Measurements from ENCODE around the gene DEFB125. TPM values are rescaled to one million over a fixed set of nuclear protein-coding genes. Genes with fewer than 3 reads are reported as not detected.

The DEFB125 gene
- total and polyA plus RNA-seq, 9 of the 15 experiments (the other 6 are each of a cell fraction or from before 2014, with no cell fraction given): not detected

DNA sequence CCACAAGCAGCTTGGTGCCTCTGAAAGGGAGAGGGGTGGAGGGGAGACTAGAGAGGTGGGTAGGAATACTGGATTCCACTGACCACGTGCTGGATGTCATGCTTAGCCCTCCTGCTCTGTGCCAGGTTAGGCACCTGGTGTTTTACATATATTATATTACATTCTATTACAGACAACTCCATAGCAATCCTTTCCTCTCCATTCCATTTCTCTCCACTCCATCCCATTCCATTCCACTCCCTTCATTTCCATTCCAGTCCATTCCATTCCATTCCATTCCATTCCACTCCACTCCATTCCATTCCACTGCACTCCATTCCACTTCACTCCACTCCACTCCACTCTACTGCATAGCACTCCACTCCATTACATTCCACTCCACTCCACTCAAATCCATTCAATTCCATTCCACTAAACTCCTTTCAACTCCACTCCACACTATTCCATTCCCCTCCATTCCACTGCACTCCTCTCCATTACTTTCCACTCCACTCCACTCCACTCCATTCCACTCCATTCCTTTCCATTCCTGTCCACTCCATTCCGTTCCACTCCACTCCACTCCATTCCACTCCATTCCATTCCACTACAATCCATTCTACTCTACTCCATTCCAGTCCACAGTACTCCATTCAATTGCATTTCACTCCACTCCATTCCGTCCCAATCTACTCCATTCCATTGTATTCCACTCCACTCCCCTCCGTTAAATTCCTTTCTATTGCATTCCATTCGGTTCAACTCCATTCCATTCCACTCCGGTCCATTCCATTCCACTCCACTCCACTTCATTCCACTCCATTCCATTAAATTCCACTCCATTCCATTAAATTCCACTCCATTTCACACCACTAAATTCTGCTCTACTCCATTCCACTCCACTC, 27.2 kb upstream of the DEFB125 start:
- Histone ChIP-seq H3K9me1 (ENCODE audit: control insufficient read depth, insufficient read depth, low read length) (no peaks in the 10 kb centered on the region), H3K4me1 (replicated peaks in 1 of 2; ENCODE audit: control insufficient read depth in 2 of 2, insufficient read depth in 2 of 2, low read length in 2 of 2) (peaks cover 0 to 3% of the 10 kb centered on the region in 2 experiments; a peak in 2 of 5 replicates), H4K20me1 (replicated peaks; ENCODE audit: control insufficient read depth, insufficient read depth, low read length) (no peaks in the 10 kb centered on the region), H3K4me3 (no peak overlapping the region), H3K4me2 (ENCODE audit: insufficient read depth, low read length) (no peak overlapping the region), H2AFZ (ENCODE audit: low read depth, low read length) (peak overlapping the region; percentile 68), H3K9me3 (replicated peaks; ENCODE audit: control insufficient read depth, insufficient read depth, low read depth, low read length) (no peaks in the 10 kb centered on the region), H3K27ac (ENCODE audit: extremely low read depth, low read depth, low read length) (no peak overlapping the region), H3K36me3 (ENCODE audit: control insufficient read depth, insufficient read depth, low read length) (no peaks in the 10 kb centered on the region), H3K79me2 (ENCODE audit: control insufficient read depth, insufficient read depth, low read length) (no peaks in the 10 kb centered on the region), H3K9ac (ENCODE audit: insufficient read depth in 1 of 2, low read depth in 2 of 2, low read length in 2 of 2) (no peak overlapping the region), H3K27me3 (ENCODE audit: control insufficient read depth in 2 of 2, insufficient read depth in 2 of 2, low read length in 2 of 2) (no peaks in the 10 kb centered on the region)
- ChIA-PET CTCF (ENCODE audit: low intra/inter-chr PET ratio) (no interaction called here), POLR2A (no interaction called here)
- ATAC-seq: no peak
- no TSS peak for BruUV-seq (replicated peaks)
- 34% methylated on average over 6 of the region's 6 CpGs for WGBS (ENCODE audit: insufficient coverage, low coverage, missing lambda C conversion rate)
- no peak for DNase-seq (ENCODE audit: extremely low read depth in 1 of 4, low spot score in 3 of 4)
- in situ Hi-C loops (cut with MboI) (no loop called here), intact Hi-C loops (cut with micrococcal nuclease) (no loop called here)
- no peak for FAIRE-seq
- TF ChIP-seq PHB2 (IDR thresholded peaks at IDR 0.05; ENCODE audit: low read depth) (0 out of 2 replicates have a peak, but pooled peaks have one; percentile 19), MCM3 (IDR thresholded peaks at IDR 0.05) (peak; percentile 33; the same call in 1 of the 2 replicates), HDAC1 (IDR thresholded peaks at IDR 0.05) (peak in 1 of 2 experiments; percentile 29; a peak in 1 of 4 replicates), HMGN3 (IDR thresholded peaks at IDR 0.05; ENCODE audit: borderline replicate concordance, extremely low read depth, insufficient read length, low read depth, low read length) (no peak)
- TF ChIP-seq, protein P1, sequence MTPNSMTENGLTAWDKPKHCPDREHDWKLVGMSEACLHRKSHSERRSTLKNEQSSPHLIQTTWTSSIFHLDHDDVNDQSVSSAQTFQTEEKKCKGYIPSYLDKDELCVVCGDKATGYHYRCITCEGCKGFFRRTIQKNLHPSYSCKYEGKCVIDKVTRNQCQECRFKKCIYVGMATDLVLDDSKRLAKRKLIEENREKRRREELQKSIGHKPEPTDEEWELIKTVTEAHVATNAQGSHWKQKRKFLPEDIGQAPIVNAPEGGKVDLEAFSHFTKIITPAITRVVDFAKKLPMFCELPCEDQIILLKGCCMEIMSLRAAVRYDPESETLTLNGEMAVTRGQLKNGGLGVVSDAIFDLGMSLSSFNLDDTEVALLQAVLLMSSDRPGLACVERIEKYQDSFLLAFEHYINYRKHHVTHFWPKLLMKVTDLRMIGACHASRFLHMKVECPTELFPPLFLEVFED (CRISPR knock-in tag; conservative IDR thresholded peaks at IDR 0.05): 0 out of 2 replicates have a peak, but pooled peaks have one; percentile 20
- TF ChIP-seq, protein P2, sequence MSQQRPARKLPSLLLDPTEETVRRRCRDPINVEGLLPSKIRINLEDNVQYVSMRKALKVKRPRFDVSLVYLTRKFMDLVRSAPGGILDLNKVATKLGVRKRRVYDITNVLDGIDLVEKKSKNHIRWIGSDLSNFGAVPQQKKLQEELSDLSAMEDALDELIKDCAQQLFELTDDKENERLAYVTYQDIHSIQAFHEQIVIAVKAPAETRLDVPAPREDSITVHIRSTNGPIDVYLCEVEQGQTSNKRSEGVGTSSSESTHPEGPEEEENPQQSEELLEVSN (IDR thresholded peaks at IDR 0.05; ENCODE audit: borderline replicate concordance in 1 of 2, extremely low read depth in 1 of 2, insufficient read depth in 1 of 2, insufficient read length in 1 of 2, low read depth in 1 of 2, low read length in 1 of 2, poor library complexity in 1 of 2, severe bottlenecking in 1 of 2): peak in 1 of 2 experiments; percentile 13
- TF ChIP-seq, protein P3, sequence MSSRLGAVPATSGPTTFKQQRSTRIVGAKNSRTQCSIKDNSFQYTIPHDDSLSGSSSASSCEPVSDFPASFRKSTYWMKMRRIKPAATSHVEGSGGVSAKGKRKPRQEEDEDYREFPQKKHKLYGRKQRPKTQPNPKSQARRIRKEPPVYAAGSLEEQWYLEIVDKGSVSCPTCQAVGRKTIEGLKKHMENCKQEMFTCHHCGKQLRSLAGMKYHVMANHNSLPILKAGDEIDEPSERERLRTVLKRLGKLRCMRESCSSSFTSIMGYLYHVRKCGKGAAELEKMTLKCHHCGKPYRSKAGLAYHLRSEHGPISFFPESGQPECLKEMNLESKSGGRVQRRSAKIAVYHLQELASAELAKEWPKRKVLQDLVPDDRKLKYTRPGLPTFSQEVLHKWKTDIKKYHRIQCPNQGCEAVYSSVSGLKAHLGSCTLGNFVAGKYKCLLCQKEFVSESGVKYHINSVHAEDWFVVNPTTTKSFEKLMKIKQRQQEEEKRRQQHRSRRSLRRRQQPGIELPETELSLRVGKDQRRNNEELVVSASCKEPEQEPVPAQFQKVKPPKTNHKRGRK (tag; IDR thresholded peaks at IDR 0.05): no peak
- TF ChIP-seq, protein P4, sequence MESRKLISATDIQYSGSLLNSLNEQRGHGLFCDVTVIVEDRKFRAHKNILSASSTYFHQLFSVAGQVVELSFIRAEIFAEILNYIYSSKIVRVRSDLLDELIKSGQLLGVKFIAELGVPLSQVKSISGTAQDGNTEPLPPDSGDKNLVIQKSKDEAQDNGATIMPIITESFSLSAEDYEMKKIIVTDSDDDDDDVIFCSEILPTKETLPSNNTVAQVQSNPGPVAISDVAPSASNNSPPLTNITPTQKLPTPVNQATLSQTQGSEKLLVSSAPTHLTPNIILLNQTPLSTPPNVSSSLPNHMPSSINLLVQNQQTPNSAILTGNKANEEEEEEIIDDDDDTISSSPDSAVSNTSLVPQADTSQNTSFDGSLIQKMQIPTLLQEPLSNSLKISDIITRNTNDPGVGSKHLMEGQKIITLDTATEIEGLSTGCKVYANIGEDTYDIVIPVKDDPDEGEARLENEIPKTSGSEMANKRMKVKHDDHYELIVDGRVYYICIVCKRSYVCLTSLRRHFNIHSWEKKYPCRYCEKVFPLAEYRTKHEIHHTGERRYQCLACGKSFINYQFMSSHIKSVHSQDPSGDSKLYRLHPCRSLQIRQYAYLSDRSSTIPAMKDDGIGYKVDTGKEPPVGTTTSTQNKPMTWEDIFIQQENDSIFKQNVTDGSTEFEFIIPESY (CRISPR knock-in tag; IDR thresholded peaks at IDR 0.05): no peak
